ENCODE measurements around the gene PCBD2. TPM values are rescaled to one million over a fixed set of nuclear protein-coding genes. Genes with fewer than 3 reads are reported as not detected.

Gene PCBD2
- total RNA-seq, 2 experiments from 2014 or later, result 5.2 to 5.8 TPM

- CTCF ChIA-PET, result no interaction called here
- no peaks in the 10 kb centered on the region for H3K9me3 ChIP-seq (ENCODE audit: control insufficient read depth in 1 of 2, insufficient read depth in 1 of 2, low read length in 2 of 2)
- Mint-ChIP-seq H3K4me1 (ENCODE audit: low read depth) (peaks cover 19% of the 10 kb centered on the region), H3K36me3 (ENCODE audit: low read depth) (no peaks in the 10 kb centered on the region), H3K27ac (no peak overlapping the region), H3K27me3 (no peaks in the 10 kb centered on the region), H3K4me3 (no peak overlapping the region), H3K9me3 (no peaks in the 10 kb centered on the region)
- no peaks in the 10 kb centered on the region for H3K36me3 ChIP-seq (ENCODE audit: insufficient read depth, low read length)
- no peak overlapping the region for H3K27ac ChIP-seq (ENCODE audit: low read depth in 1 of 2, low read length in 2 of 2)
- ATAC-seq (ENCODE audit: poor library complexity) (no peak), DNase-seq (no peak)
- no peaks in the 10 kb centered on the region for H3K27me3 ChIP-seq (ENCODE audit: control insufficient read depth in 1 of 2, insufficient read depth in 2 of 2, low read length in 2 of 2)
- intact Hi-C loops (cut with DNase I, micrococcal nuclease), result no loop called here
- POLR2A ChIA-PET, result no interaction called here
- H3K4me3 ChIP-seq (ENCODE audit: low read length), result no peak overlapping the region
- no peaks in the 10 kb centered on the region for H3K4me1 ChIP-seq (ENCODE audit: insufficient read depth, low read length)
- TF ChIP-seq CTCF (IDR thresholded peaks at IDR 0.05), result no peak
Observed at GRCh38 chr5:134992148-134992547, 87.2 kb downstream of the PCBD2 start.

- H3K4me1 ChIP-seq (ENCODE audit: insufficient read depth, low read length), result no peaks in the 10 kb centered on the region
- H3K4me3 ChIP-seq (ENCODE audit: low read length), result no peak overlapping the region
- Mint-ChIP-seq H3K27me3 (no peaks in the 10 kb centered on the region), H3K27ac (no peak overlapping the region), H3K4me1 (ENCODE audit: low read depth) (peaks cover 18% of the 10 kb centered on the region), H3K4me3 (no peak overlapping the region), H3K36me3 (ENCODE audit: low read depth) (no peaks in the 10 kb centered on the region), H3K9me3 (no peaks in the 10 kb centered on the region)
- ChIA-PET POLR2A (no interaction called here), CTCF (no interaction called here)
- intact Hi-C loops (cut with DNase I, micrococcal nuclease), result no loop called here
- H3K27ac ChIP-seq (ENCODE audit: low read depth in 1 of 2, low read length in 2 of 2), result no peak overlapping the region
- DNase-seq, result no peak
- ATAC-seq (ENCODE audit: poor library complexity), result no peak
- H3K27me3 ChIP-seq (ENCODE audit: control insufficient read depth in 1 of 2, insufficient read depth in 2 of 2, low read length in 2 of 2), result no peaks in the 10 kb centered on the region
- H3K9me3 ChIP-seq (ENCODE audit: control insufficient read depth in 1 of 2, insufficient read depth in 1 of 2, low read length in 2 of 2), result no peaks in the 10 kb centered on the region
- no peak for TF ChIP-seq CTCF (IDR thresholded peaks at IDR 0.05)
- H3K36me3 ChIP-seq (ENCODE audit: insufficient read depth, low read length), result no peaks in the 10 kb centered on the region
Observed at GRCh38 chr5:134993161-134993560, 88.2 kb downstream of the PCBD2 start.

- H3K27me3 ChIP-seq (ENCODE audit: control insufficient read depth in 1 of 2, insufficient read depth in 2 of 2, low read length in 2 of 2), result no peaks in the 10 kb centered on the region
- no peak overlapping the region for H3K4me3 ChIP-seq (ENCODE audit: low read length)
- Mint-ChIP-seq H3K36me3 (ENCODE audit: low read depth) (no peaks in the 10 kb centered on the region), H3K4me3 (no peak overlapping the region), H3K9me3 (no peaks in the 10 kb centered on the region), H3K27me3 (no peaks in the 10 kb centered on the region), H3K27ac (no peak overlapping the region), H3K4me1 (ENCODE audit: low read depth) (peaks cover 3% of the 10 kb centered on the region)
- ChIA-PET CTCF (no interaction called here), POLR2A (no interaction called here)
- H3K9me3 ChIP-seq (ENCODE audit: control insufficient read depth in 1 of 2, insufficient read depth in 1 of 2, low read length in 2 of 2), result no peaks in the 10 kb centered on the region
- TF ChIP-seq CTCF (IDR thresholded peaks at IDR 0.05), result no peak
- no peaks in the 10 kb centered on the region for H3K4me1 ChIP-seq (ENCODE audit: insufficient read depth, low read length)
- intact Hi-C loops (cut with DNase I, micrococcal nuclease), result no loop called here
- DNase-seq (no peak), ATAC-seq (ENCODE audit: poor library complexity) (no peak)
- no peak overlapping the region for H3K27ac ChIP-seq (ENCODE audit: low read depth in 1 of 2, low read length in 2 of 2)
- H3K36me3 ChIP-seq (ENCODE audit: insufficient read depth, low read length), result no peaks in the 10 kb centered on the region
Observed at GRCh38 chr5:134994560-134995156, 89.7 kb downstream of the PCBD2 start.
